H1 (cell line): Measurements from ENCODE around the gene WFIKKN1. TPM values are rescaled to one million over a fixed set of nuclear protein-coding genes. Genes with fewer than 3 reads are reported as not detected.

Experiments used
- CTCF ChIA-PET: fragments of 300-600 bp; sonication (Branson Sonifier 250); formaldehyde crosslinking; loops from one replicate; lab custom pipeline; 2021; ENCODE audit not compliant: partially characterized antibody; lab: Charles Lee
- POLR2A ChIA-PET: fragments of 300-600 bp; sonication (Branson Sonifier 250); formaldehyde crosslinking; loops from one replicate; lab custom pipeline; 2021; ENCODE audit warnings: inconsistent platforms; ENCODE audit not compliant: partially characterized antibody; lab: Charles Lee
- DNase-seq, 2 experiments: peaks; one replicate each; pipeline versions ENCODE4 v3.0.0 to v3.0.0-alpha.2; 2010 to 2022; ENCODE audit warnings: low spot score in 2 of 2, low read depth in 1 of 2, mixed read lengths in 1 of 2
- FAIRE-seq: peaks from 2 replicates; lab custom pipeline; 2011; peaks lifted over from hg19 to GRCh38; lab: Jason Lieb, UNC
- H2AFZ ChIP-seq: 2 replicates; pipeline ENCODE4 v1.8.1; 2012; ENCODE audit warnings: low read length, inconsistent platforms
- H2AK5ac ChIP-seq: 2 replicates; pipeline ENCODE4 v1.6.1; 2013; ENCODE audit warnings: low read depth, low read length
- H2BK120ac ChIP-seq: replicated peaks from 2 replicates; pipeline ENCODE3; 2013; ENCODE audit warnings: low read depth, low read length, inconsistent platforms
- H2BK12ac ChIP-seq: 2 replicates; pipeline ENCODE4 v1.6.1; 2013; ENCODE audit warnings: low read depth, low read length
- H2BK15ac ChIP-seq: 2 replicates; pipeline ENCODE4 v1.6.1; 2013; ENCODE audit warnings: low read length
- H2BK20ac ChIP-seq: 2 replicates; pipeline ENCODE4 v1.6.1; 2013; ENCODE audit warnings: low read length
- H2BK5ac ChIP-seq: 2 replicates; pipeline ENCODE4 v1.6.1; 2013; ENCODE audit warnings: low read depth, low read length
- H3K14ac ChIP-seq: 2 replicates; pipeline ENCODE4 v1.6.1; 2013; ENCODE audit warnings: inconsistent platforms; ENCODE audit not compliant: insufficient read length
- H3K18ac ChIP-seq: 2 replicates; pipeline ENCODE4 v1.6.1; 2013; ENCODE audit warnings: low read length; ENCODE audit errors: extremely low read depth
- H3K23ac ChIP-seq: 2 replicates; pipeline ENCODE4 v1.6.1; 2013; ENCODE audit warnings: inconsistent platforms; ENCODE audit not compliant: insufficient read length
- H3K23me2 ChIP-seq: 2 replicates; pipeline ENCODE4 v1.6.1; 2013; ENCODE audit warnings: low read depth, low read length
- H3K27ac ChIP-seq: 2 replicates; pipeline ENCODE4 v1.6.1; 2011; ENCODE audit warnings: low read depth, low read length, inconsistent platforms
- H3K27me3 ChIP-seq, 4 experiments: replicated peaks in 1 of 4; 1 replicate in 1 of 4; 2 replicates in 3 of 4; pipeline versions ENCODE4 v1.6.1 to v1.8.1; 2011 to 2013; ENCODE audit warnings: low read length in 3 of 4, mild to moderate bottlenecking in 3 of 4, inconsistent platforms in 2 of 4, mixed read lengths in 2 of 4, moderate library complexity in 1 of 4; ENCODE audit not compliant: control insufficient read depth in 3 of 4, insufficient read depth in 3 of 4; ENCODE audit errors: extremely low read depth in 1 of 4
- H3K36me3 ChIP-seq, 4 experiments: 2 replicates each; pipeline versions ENCODE4 v1.6.1 to v1.8.1; 2011 to 2013; ENCODE audit warnings: mild to moderate bottlenecking in 4 of 4, low read length in 3 of 4, moderate library complexity in 2 of 4, control low read depth in 1 of 4, inconsistent platforms in 1 of 4; ENCODE audit not compliant: insufficient read depth in 4 of 4, control insufficient read depth in 2 of 4
- H3K4ac ChIP-seq: replicated peaks from 2 replicates; pipeline ENCODE3; 2013; ENCODE audit warnings: low read length, low read depth, mixed read lengths, inconsistent platforms; ENCODE audit not compliant: insufficient read length
- H3K4me1 ChIP-seq, 4 experiments: replicated peaks in 1 of 4; 1 replicate in 1 of 4; 2 replicates in 3 of 4; pipeline versions ENCODE4 v1.6.1 to v1.8.1; 2011 to 2013; ENCODE audit warnings: low read length in 3 of 4, inconsistent platforms in 2 of 4, mixed read lengths in 1 of 4; ENCODE audit not compliant: insufficient read depth in 4 of 4, control insufficient read depth in 3 of 4
- H3K4me2 ChIP-seq, 2 experiments: 2 replicates each; pipeline versions ENCODE4 v1.6.1 to v1.8.1; 2011 to 2013; ENCODE audit warnings: low read depth in 2 of 2, low read length in 2 of 2, control low read depth in 1 of 2, inconsistent platforms in 1 of 2, mild to moderate bottlenecking in 1 of 2; ENCODE audit not compliant: insufficient read depth in 1 of 2
- H3K4me3 ChIP-seq, 4 experiments: fragments of 200-600, 300-600 bp in 1 of 4; sonication (generic), shearing (Covaris generic), sonication (Bioruptor Twin) in 1 of 4; 2 replicates each; pipeline versions ENCODE4 v1.5.1 to v1.8.1; 2011 to 2016; ENCODE audit warnings: low read length in 4 of 4, low read depth in 3 of 4, control low read depth in 2 of 4, inconsistent platforms in 2 of 4, mild to moderate bottlenecking in 2 of 4, mixed read lengths in 1 of 4, moderate library complexity in 1 of 4; ENCODE audit not compliant: insufficient read depth in 2 of 4; ENCODE audit errors: extremely low read depth in 1 of 4
- H3K56ac ChIP-seq: replicated peaks from 2 replicates; pipeline ENCODE3; 2013; ENCODE audit warnings: low read depth, mild to moderate bottlenecking, mixed read lengths, low read length, inconsistent platforms; ENCODE audit not compliant: insufficient read length
- H3K79me1 ChIP-seq: 2 replicates; pipeline ENCODE4 v1.6.1; 2013; ENCODE audit warnings: low read depth, low read length, control low read depth
- H3K79me2 ChIP-seq, 2 experiments: 2 replicates each; pipeline versions ENCODE4 v1.6.1 to v1.8.1; 2012 to 2013; ENCODE audit warnings: low read length in 2 of 2, mild to moderate bottlenecking in 2 of 2, inconsistent platforms in 1 of 2; ENCODE audit not compliant: insufficient read depth in 2 of 2, control insufficient read depth in 1 of 2
- H3K9ac ChIP-seq, 4 experiments: replicated peaks in 1 of 4; 1 replicate in 1 of 4; 2 replicates in 3 of 4; pipeline versions ENCODE4 v1.6.1 to v1.8.1; 2011 to 2013; ENCODE audit warnings: low read depth in 3 of 4, low read length in 3 of 4, control low read depth in 2 of 4, mild to moderate bottlenecking in 2 of 4, moderate library complexity in 2 of 4, inconsistent platforms in 1 of 4; ENCODE audit errors: extremely low read depth in 1 of 4
- H3K9me3 ChIP-seq, 2 experiments: 2 replicates each; pipeline versions ENCODE4 v1.6.1 to v1.8.1; 2012 to 2013; ENCODE audit warnings: mild to moderate bottlenecking in 2 of 2, moderate library complexity in 2 of 2, control low read depth in 1 of 2, inconsistent platforms in 1 of 2, low read depth in 1 of 2, low read length in 1 of 2, mixed read lengths in 1 of 2; ENCODE audit not compliant: insufficient read depth in 2 of 2
- H4K20me1 ChIP-seq, 2 experiments: replicated peaks in 1 of 2; 2 replicates each; pipeline versions ENCODE3 to v1.8.1; 2011 to 2013; ENCODE audit warnings: inconsistent platforms in 2 of 2, low read length in 2 of 2, mild to moderate bottlenecking in 1 of 2; ENCODE audit not compliant: insufficient read depth in 2 of 2, control insufficient read depth in 1 of 2
- H4K5ac ChIP-seq: 2 replicates; pipeline ENCODE4 v1.6.1; 2013; ENCODE audit warnings: low read length, low read depth, mixed read lengths, inconsistent platforms; ENCODE audit not compliant: insufficient read length
- H4K8ac ChIP-seq: 2 replicates; pipeline ENCODE4 v1.8.0; 2013; ENCODE audit warnings: mild to moderate bottlenecking, moderate library complexity, low read length, inconsistent platforms; ENCODE audit not compliant: insufficient read depth; ENCODE audit errors: extremely low read depth
- H4K91ac ChIP-seq: replicated peaks from 2 replicates; pipeline ENCODE3; 2013; ENCODE audit warnings: low read length, mixed read lengths, inconsistent platforms; ENCODE audit not compliant: insufficient read length
- ATF2 ChIP-seq: IDR thresholded peaks from 2 replicates; pipeline ENCODE4 v1.6.1; 2012; ENCODE audit warnings: low read length, inconsistent platforms
- CBX5 ChIP-seq: fragments of 300-800, 300-1000 bp; sonication (generic); IDR thresholded peaks from 2 replicates; pipeline ENCODE4 v1.7.1; 2016; ENCODE audit warnings: antibody characterized with exemption, low read length, low read depth
- CHD1 ChIP-seq: IDR thresholded peaks from 2 replicates; pipeline ENCODE4 v1.6.1; 2012; ENCODE audit warnings: low read depth, low read length, improper control_type of control experiment
- EGR1 ChIP-seq: IDR thresholded peaks from 2 replicates; pipeline ENCODE4 v1.6.1; 2011; ENCODE audit warnings: low read depth, low read length, borderline replicate concordance
- JUND ChIP-seq: IDR thresholded peaks from 2 replicates; pipeline ENCODE4 v1.6.1; 2011; ENCODE audit warnings: mild to moderate bottlenecking, improper control_type of control experiment, low read length
- KDM1A ChIP-seq: fragments of 200-600, 300-600 bp; sonication (generic); IDR thresholded peaks from 2 replicates; pipeline ENCODE4 v1.7.1; 2016; ENCODE audit warnings: mild to moderate bottlenecking, low read length, borderline replicate concordance
- KDM4A ChIP-seq: IDR thresholded peaks from one replicate; pipeline ENCODE4 v1.7.1; 2012; ENCODE audit warnings: low read depth, mild to moderate bottlenecking, moderate library complexity, low read length, inconsistent platforms; ENCODE audit not compliant: severe bottlenecking
- NANOG ChIP-seq: IDR thresholded peaks from 2 replicates; pipeline ENCODE4 v1.6.1; 2011; ENCODE audit warnings: low read length, low read depth, mild to moderate bottlenecking, inconsistent platforms; ENCODE audit not compliant: insufficient read depth, poor library complexity, severe bottlenecking
- POLR2AphosphoS5 ChIP-seq: IDR thresholded peaks from 2 replicates; pipeline ENCODE4 v1.6.1; 2011; ENCODE audit warnings: low read depth, low read length
- RXRA ChIP-seq: IDR thresholded peaks from 2 replicates; pipeline ENCODE4 v1.6.1; 2011; ENCODE audit warnings: low read depth, mild to moderate bottlenecking, low read length, moderate library complexity; ENCODE audit not compliant: insufficient read depth
- ZNF274 ChIP-seq: IDR thresholded peaks from 2 replicates; pipeline ENCODE4 v1.7.0; 2012; ENCODE audit warnings: low read length, borderline replicate concordance; ENCODE audit errors: extremely low read depth
- WGBS, 2 experiments: shearing (Covaris generic) in 1 of 2; methylation state at CpG; one replicate each; pipeline versions ENCODE4 v1.1.6 to v1.1.7; 2013 to 2015; ENCODE audit warnings: low lambda C conversion rate in 2 of 2, mixed read lengths in 2 of 2, inconsistent platforms in 1 of 2, low coverage in 1 of 2, missing lambda C conversion rate in 1 of 2; ENCODE audit not compliant: insufficient replicate concordance in 2 of 2, insufficient coverage in 1 of 2, insufficient read length in 1 of 2; ENCODE audit errors: extremely low coverage in 1 of 2, missing lambda C conversion rate in 1 of 2; 5-methylcytosine and 5-hydroxymethylcytosine counted together
- polyA plus RNA-seq, 7 experiments: library from polyadenylated mRNA; depleted of rRNA in 3 of 7; stranded (reverse) in 5 of 7; unstranded in 2 of 7; fragments of >200 nt in 5 of 7; fragments of 200-250 nt in 2 of 7; gene quantifications; 1 replicate in 5 of 7; 2 replicates in 1 of 7; 4 replicates in 1 of 7; pipeline versions ENCODE4 v1.2.1 to v1.2.3, GENCODE V29; 2011 to 2013; ENCODE audit warnings: missing spikeins in 2 of 7, mixed read lengths in 2 of 7
- total RNA-seq: library from RNA; stranded (reverse); fragmentation: NEBNext Ultra II Directional; extraction: Animal tissue kit (Norgen Biotek cat#: 25700); gene quantifications from 2 replicates; pipeline ENCODE4 v1.2.1, GENCODE V29; 2021

Gene WFIKKN1
- total and polyA plus RNA-seq, 2 of the 8 experiments (the other 6 are each of a cell fraction or from before 2014, with no cell fraction given), result 11.4 to 15.8 TPM

GRCh38 chr16:596736-597060, 34.1 kb upstream of the WFIKKN1 start:
- Histone ChIP-seq H2BK15ac (no peak overlapping the region), H3K56ac (no peak overlapping the region), H3K79me1 (peaks cover 10% of the 10 kb centered on the region; the same call in 1 of the 2 replicates), H3K9me3 (peaks cover 0 to 4% of the 10 kb centered on the region in 2 experiments; a peak in 1 of 4 replicates), H3K4ac (no peak overlapping the region), H4K5ac (no peak overlapping the region), H2AK5ac (no peak overlapping the region), H2BK20ac (no peak overlapping the region), H4K8ac (no peak overlapping the region), H2BK5ac (no peak overlapping the region), H3K23me2 (no peaks in the 10 kb centered on the region), H3K4me1 (peaks cover 0 to 2% (median 0%) of the 10 kb centered on the region in 4 experiments; a peak in 1 of 7 replicates), H2BK12ac (no peak overlapping the region), H3K9ac (no peak overlapping the region), H2AFZ (no peak overlapping the region), H3K4me2 (no peak overlapping the region), H3K18ac (no peak overlapping the region), H2BK120ac (no peak overlapping the region), H3K79me2 (peaks cover 0 to 6% of the 10 kb centered on the region in 2 experiments; a peak in 2 of 4 replicates), H3K23ac (no peak overlapping the region), H4K91ac (no peak overlapping the region), H3K36me3 (peaks cover 0 to 3% (median under 1%) of the 10 kb centered on the region in 4 experiments; a peak in 2 of 8 replicates), H3K27me3 (peaks cover 0 to 11% (median 6%) of the 10 kb centered on the region in 4 experiments; a peak in 3 of 7 replicates), H4K20me1 (peaks cover 14 to 26% of the 10 kb centered on the region in 2 experiments), H3K4me3 (no peak overlapping the region), H3K14ac (no peak overlapping the region), H3K27ac (no peak overlapping the region)
- DNase-seq (no peak), FAIRE-seq (no peak)
- ChIA-PET CTCF (interaction anchor here (0.7 to 2.4 kb wide), 2 partner anchors 9 to 25 kb away, joined by 3 to 7 read pairs; no protein-coding TSS in a partner anchor), POLR2A (interaction anchor here (1.2 to 1.6 kb wide), 2 partner anchors 9 to 14 kb away, joined by 3 read pairs; no protein-coding TSS in a partner anchor)
- TF ChIP-seq ATF2 (no peak), RXRA (no peak), POLR2AphosphoS5 (no peak), KDM1A (no peak), KDM4A (no peak), EGR1 (no peak), CHD1 (no peak), JUND (no peak), CBX5 (no peak), ZNF274 (no peak), NANOG (no peak)
- 97% methylated on average over 12 of the region's 12 CpGs; no CpG with 5 or more reads in 1 of the 2 experiments for WGBS, 2 experiments
